Common myeloid progenitor, CD34-positive (primary cell): Measurements from ENCODE around the gene PLCD1.

Experiments used
- CTCF ChIA-PET: fragments of 350-600 bp; sonication (Branson Sonifier 250); formaldehyde crosslinking; loops from one replicate; lab custom pipeline; 2021; ENCODE audit warnings: antibody characterized with exemption; lab: Charles Lee
- POLR2A ChIA-PET: fragments of 350-600 bp; sonication (Branson Sonifier 250); formaldehyde crosslinking; loops from one replicate; lab custom pipeline; 2021; ENCODE audit warnings: antibody characterized with exemption; lab: Charles Lee
- DNase-seq, 3 donors: peaks; one replicate each; pipeline versions ENCODE4 v3.0.0 to v3.0.0-alpha.2; 2013
- H3K27ac ChIP-seq, 2 experiments: 1 replicate in 1 of 2; 2 replicates in 1 of 2; pipeline ENCODE4 v1.7.0; 2013; ENCODE audit warnings: inconsistent platforms in 2 of 2, low read length in 2 of 2, mild to moderate bottlenecking in 2 of 2, low read depth in 1 of 2, moderate library complexity in 1 of 2; ENCODE audit not compliant: severe bottlenecking in 2 of 2, insufficient read depth in 1 of 2, poor library complexity in 1 of 2
- H3K27me3 ChIP-seq, 5 experiments: replicated peaks in 2 of 5; 1 replicate in 3 of 5; 2 replicates in 2 of 5; pipeline versions ENCODE4 v1.6.1 to v1.7.0; 2013; ENCODE audit warnings: low read length in 4 of 5, mild to moderate bottlenecking in 2 of 5, moderate library complexity in 2 of 5, inconsistent platforms in 1 of 5; ENCODE audit not compliant: insufficient read depth in 5 of 5, control insufficient read depth in 4 of 5
- H3K36me3 ChIP-seq, 4 experiments: 1 replicate in 2 of 4; 2 replicates in 2 of 4; pipeline versions ENCODE4 v1.6.1 to v1.7.0; 2013; ENCODE audit warnings: low read length in 3 of 4, control low read depth in 1 of 4, mild to moderate bottlenecking in 1 of 4; ENCODE audit not compliant: control insufficient read depth in 4 of 4, insufficient read depth in 4 of 4
- H3K4me1 ChIP-seq, 4 experiments: 1 replicate in 3 of 4; 2 replicates in 1 of 4; pipeline versions ENCODE4 v1.6.1 to v1.7.1; 2013; ENCODE audit warnings: low read length in 3 of 4, mild to moderate bottlenecking in 3 of 4, control low read depth in 1 of 4, inconsistent platforms in 1 of 4, moderate library complexity in 1 of 4; ENCODE audit not compliant: control insufficient read depth in 4 of 4, insufficient read depth in 4 of 4; ENCODE audit errors: control extremely low read depth in 1 of 4
- H3K4me3 ChIP-seq, 7 experiments: 1 replicate in 4 of 7; 2 replicates in 3 of 7; pipeline versions ENCODE4 v1.5.1 to v1.7.0; 2013; ENCODE audit warnings: mild to moderate bottlenecking in 7 of 7, low read length in 6 of 7, moderate library complexity in 6 of 7, inconsistent platforms in 2 of 7, low read depth in 2 of 7, control low read depth in 1 of 7; ENCODE audit not compliant: insufficient read depth in 4 of 7, control insufficient read depth in 1 of 7; ENCODE audit errors: extremely low read depth in 1 of 7
- H3K9me3 ChIP-seq, 5 experiments: 1 replicate in 4 of 5; 2 replicates in 1 of 5; pipeline versions ENCODE4 v1.6.1 to v1.7.1; 2013; ENCODE audit warnings: low read length in 4 of 5, mild to moderate bottlenecking in 2 of 5, inconsistent platforms in 1 of 5, low read depth in 1 of 5, moderate library complexity in 1 of 5; ENCODE audit not compliant: control insufficient read depth in 4 of 5, insufficient read depth in 2 of 5; ENCODE audit errors: control extremely low read depth in 1 of 5
- WGBS: methylation state at CpG from one replicate; pipeline ENCODE4 v1.1.5; 2013; ENCODE audit not compliant: insufficient coverage; 5-methylcytosine and 5-hydroxymethylcytosine counted together

Gene PLCD1

DNA sequence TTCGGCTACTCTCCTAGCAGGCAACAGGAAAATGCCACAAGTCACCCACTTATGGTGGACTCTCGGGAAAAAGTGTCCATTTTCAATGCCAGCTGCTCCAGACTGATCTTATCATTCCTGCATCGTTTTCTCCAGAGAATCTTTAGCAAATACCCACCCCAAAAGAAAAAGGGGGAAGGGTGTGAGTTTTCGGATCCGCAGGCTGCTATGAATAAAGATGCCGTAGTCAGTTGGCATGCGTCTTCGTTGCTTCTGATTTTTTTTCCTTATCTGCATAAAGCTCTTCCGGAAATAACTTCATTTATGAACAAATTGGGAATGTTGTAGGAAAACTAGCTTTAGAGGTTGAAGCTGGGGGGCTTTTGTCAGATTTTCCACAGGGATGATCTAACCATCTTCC, 61.2 kb downstream of the PLCD1 start:
- H3K4me1 ChIP-seq = peaks cover 0 to 11% (median 3%) of the 10 kb centered on the region in 4 experiments
- no peak for DNase-seq
- no peak overlapping the region for H3K27ac ChIP-seq
- no peaks in the 10 kb centered on the region for H3K9me3 ChIP-seq
- no peak overlapping the region for H3K4me3 ChIP-seq
- 96% methylated on average over 5 of the region's 9 CpGs for WGBS
- ChIA-PET CTCF (interaction anchor here (0.7 to 9.2 kb wide), 20 partner anchors 8 to 165 kb away, joined by 3 to 102 read pairs (median 6); no protein-coding TSS in a partner anchor), POLR2A (interaction anchor here (0.7 kb wide), 1 partner anchor 109 kb away, joined by 3 read pairs; no protein-coding TSS in a partner anchor)
- H3K27me3 ChIP-seq = no peaks in the 10 kb centered on the region
- peaks cover 4 to 43% (median 8%) of the 10 kb centered on the region in 4 experiments for H3K36me3 ChIP-seq

DNA sequence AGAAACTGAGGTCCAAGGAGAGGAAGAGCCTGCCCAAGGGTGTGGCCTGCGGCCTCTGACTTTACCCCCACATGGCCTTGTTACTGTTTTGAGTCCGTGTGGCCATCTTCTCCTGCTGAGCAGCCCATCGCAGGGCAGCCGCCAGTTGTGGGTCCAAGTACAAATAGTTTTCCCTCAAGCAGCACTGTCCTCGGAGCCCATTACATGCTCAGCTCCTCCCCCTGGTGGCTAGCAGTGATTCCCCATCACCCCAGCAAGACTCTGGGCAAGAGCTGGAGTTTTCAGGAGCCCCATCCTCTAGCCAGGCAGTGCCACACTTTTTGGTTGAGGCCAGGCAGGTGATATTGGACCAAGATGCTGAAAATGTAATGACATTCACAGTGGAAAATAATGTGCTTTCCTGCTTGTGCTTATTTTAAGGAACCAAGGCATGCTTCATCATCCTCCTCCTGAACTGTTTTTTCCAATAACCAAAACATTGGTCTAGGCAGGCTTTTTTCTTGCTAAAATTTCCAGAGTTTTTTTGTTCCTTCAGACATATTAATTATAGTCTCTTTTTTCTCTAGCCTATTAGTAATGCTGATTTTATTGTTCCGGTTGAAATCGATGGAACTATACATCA, 62.1 kb downstream of the PLCD1 start:
- H3K27ac ChIP-seq = no peak overlapping the region
- peak; percentile 65 to 82 (median 76) for DNase-seq
- POLR2A ChIA-PET = interaction anchor here (0.7 to 0.9 kb wide), 3 partner anchors 106 to 112 kb away, joined by 3 to 4 read pairs (median 3); partner anchors contain the start of gene CTDSPL
- H3K4me1 ChIP-seq = peaks cover 0 to 15% (median 4%) of the 10 kb centered on the region in 4 experiments
- WGBS = 60% methylated on average over 5 of the region's 7 CpGs
- no peaks in the 10 kb centered on the region for H3K27me3 ChIP-seq
- H3K36me3 ChIP-seq = peaks cover 4 to 35% (median 7%) of the 10 kb centered on the region in 4 experiments
- CTCF ChIA-PET = interaction anchor here (0.8 to 9.2 kb wide), 21 partner anchors 9 to 164 kb away, joined by 3 to 102 read pairs (median 6); no protein-coding TSS in a partner anchor
- H3K4me3 ChIP-seq = no peak overlapping the region
- no peaks in the 10 kb centered on the region for H3K9me3 ChIP-seq

DNA sequence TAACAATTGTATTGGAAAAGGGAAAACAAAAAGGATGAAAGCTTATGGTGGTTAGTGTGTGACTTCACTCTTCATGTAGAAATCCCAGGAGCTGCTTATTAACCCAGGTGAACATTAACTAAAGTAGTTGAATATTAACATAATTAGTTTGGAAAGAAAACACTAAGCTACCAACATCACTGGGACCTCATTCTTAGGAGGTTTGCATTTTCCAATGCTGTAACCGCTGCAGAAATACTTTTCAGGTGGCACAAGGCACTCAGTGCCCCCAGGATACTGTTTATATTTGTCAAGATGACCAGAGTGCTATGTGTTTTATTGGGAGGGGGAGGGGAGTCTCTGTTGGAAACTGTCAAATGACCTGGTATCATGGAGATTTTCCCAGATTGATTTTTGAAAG, 64.7 kb downstream of the PLCD1 start:
- WGBS = 86% methylated on average over 1 of the region's 1 CpG
- POLR2A ChIA-PET = interaction anchor here (0.6 to 0.7 kb wide), 2 partner anchors 15 to 17 kb away, joined by 4 read pairs; no protein-coding TSS in a partner anchor

DNA sequence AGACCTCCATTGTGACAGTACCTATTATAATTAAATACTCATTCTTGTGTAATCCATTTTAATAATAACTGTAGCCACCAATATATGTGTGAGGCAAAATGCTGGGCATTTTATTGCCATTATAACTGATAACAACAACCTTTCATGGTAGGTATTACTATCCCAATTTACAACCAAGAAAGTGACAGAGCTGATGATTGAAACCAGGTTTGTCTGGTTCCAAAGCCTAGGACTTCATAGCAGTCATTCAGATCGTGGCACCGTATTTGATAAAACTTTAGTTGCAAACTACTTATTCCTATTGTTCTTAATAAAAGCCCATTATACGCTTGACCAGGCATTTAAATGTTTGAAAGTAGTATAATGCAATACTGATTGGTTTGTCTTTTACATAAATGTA, 65.3 kb downstream of the PLCD1 start:
- POLR2A ChIA-PET = no interaction called here
- CTCF ChIA-PET = interaction anchor here (0.6 to 9.2 kb wide), 9 partner anchors 8 to 99 kb away, joined by 3 to 102 read pairs (median 5); no protein-coding TSS in a partner anchor
- no peak for DNase-seq
- Histone ChIP-seq H3K27ac (no peak overlapping the region), H3K27me3 (no peaks in the 10 kb centered on the region), H3K4me3 (no peak overlapping the region), H3K36me3 (peaks cover 4 to 14% (median 5%) of the 10 kb centered on the region in 4 experiments), H3K9me3 (no peaks in the 10 kb centered on the region), H3K4me1 (peaks cover 0 to 29% (median 10%) of the 10 kb centered on the region in 4 experiments)
- WGBS = no CpG with 5 or more reads among the region's 3 CpGs

More for the DNA sequence above, 64.7 kb downstream of the PLCD1 start:
- Histone ChIP-seq H3K36me3 (peaks cover 4 to 20% (median 5%) of the 10 kb centered on the region in 4 experiments), H3K27ac (no peak overlapping the region), H3K27me3 (no peaks in the 10 kb centered on the region), H3K4me3 (no peak overlapping the region), H3K4me1 (peaks cover 0 to 29% (median 10%) of the 10 kb centered on the region in 4 experiments), H3K9me3 (no peaks in the 10 kb centered on the region)
- CTCF ChIA-PET = interaction anchor here (0.6 to 9.2 kb wide), 9 partner anchors 9 to 100 kb away, joined by 3 to 102 read pairs (median 5); no protein-coding TSS in a partner anchor
- no peak for DNase-seq

DNA sequence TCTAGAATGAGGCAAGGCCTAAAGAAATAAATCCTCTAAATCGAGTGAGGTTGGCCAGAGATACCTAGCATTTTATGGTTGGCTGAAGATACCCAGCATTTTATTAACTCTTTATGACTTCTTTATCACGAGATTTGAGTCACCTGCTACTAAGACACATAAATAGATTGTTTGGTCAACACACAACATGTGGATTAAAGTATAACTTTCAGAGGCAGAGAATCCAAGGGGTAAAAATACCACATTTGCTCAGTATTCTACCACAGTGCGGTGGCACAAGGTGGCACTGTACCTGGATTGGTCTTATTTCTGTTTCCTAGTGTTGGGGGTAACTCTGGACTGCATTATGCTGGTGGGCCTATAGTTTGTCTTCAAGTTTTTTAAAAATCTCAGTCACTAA, 65.8 kb downstream of the PLCD1 start:
- POLR2A ChIA-PET = no interaction called here
- no peak overlapping the region for H3K27ac ChIP-seq
- WGBS = 100% methylated on average over 1 of the region's 3 CpGs

DNA sequence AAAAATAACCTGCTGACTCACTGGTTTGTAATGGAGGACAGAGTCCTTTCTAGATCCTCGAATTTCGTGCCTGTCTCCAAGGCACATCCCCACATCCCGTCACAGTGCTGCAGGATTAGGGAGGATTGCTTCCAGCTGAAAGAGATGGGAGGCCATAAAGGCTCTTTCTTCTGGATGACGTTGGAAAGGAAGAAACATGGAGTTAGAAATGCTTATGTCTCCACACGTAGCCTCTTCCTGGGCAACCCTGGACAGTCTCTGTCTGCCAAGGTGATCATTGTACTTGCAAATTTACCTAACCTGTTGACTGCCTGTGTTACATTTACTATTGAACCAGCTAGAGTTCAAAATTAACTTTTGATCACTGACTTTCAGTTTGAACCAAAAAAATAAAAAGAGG, 66.4 kb downstream of the PLCD1 start:
- peak overlapping the region in 1 of 2 experiments; percentile 26 for H3K27ac ChIP-seq
- POLR2A ChIA-PET = no interaction called here
- 78% methylated on average over 2 of the region's 5 CpGs for WGBS
- no peaks in the 10 kb centered on the region for H3K9me3 ChIP-seq
- CTCF ChIA-PET = interaction anchor here (1.1 to 8.8 kb wide), 5 partner anchors 12 to 98 kb away, joined by 3 to 73 read pairs (median 4); no protein-coding TSS in a partner anchor
- H3K36me3 ChIP-seq = peaks cover 0 to 8% (median 0%) of the 10 kb centered on the region in 4 experiments
- H3K4me3 ChIP-seq = peak overlapping the region in 1 of 7 experiments; percentile 59
- no peaks in the 10 kb centered on the region for H3K27me3 ChIP-seq
- DNase-seq = no peak
- H3K4me1 ChIP-seq = peaks cover 0 to 36% (median 12%) of the 10 kb centered on the region in 4 experiments

More for the DNA sequence above, 65.8 kb downstream of the PLCD1 start:
- H3K36me3 ChIP-seq = peaks cover under 1 to 11% (median 4%) of the 10 kb centered on the region in 4 experiments
- no peaks in the 10 kb centered on the region for H3K27me3 ChIP-seq
- peaks cover 0 to 33% (median 10%) of the 10 kb centered on the region in 4 experiments for H3K4me1 ChIP-seq
- H3K9me3 ChIP-seq = no peaks in the 10 kb centered on the region
- peak in 1 of 3 donors; percentile 26 for DNase-seq
- no peak overlapping the region for H3K4me3 ChIP-seq
- CTCF ChIA-PET = interaction anchor here (1.2 to 8.8 kb wide), 7 partner anchors 8 to 99 kb away, joined by 3 to 73 read pairs (median 5); no protein-coding TSS in a partner anchor
